ENCODE measurements around the gene COQ3.

The COQ3 gene

DNA sequence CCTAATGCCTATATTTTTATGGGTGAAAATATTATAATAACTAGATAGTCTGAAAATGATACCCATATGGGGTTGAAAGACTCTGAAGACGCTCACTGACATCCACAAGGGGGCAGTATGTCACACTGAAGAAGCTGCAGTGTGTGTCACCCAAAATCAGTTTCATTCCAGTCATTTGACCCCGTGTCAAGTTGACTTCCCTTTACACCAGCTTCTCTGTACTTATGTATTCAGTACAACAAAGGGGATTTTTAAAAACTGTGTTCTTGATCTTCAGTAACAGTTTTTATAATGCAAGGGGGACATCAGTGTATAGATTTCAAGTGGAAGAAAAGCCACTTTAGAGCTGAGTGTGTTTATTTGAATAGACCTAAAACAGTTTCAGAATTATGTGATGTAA, 63.8 kb downstream of the COQ3 start:
- Mint-ChIP-seq H3K4me3 (no peak overlapping the region), H3K4me1 (ENCODE audit: low read depth) (peaks cover 5% of the 10 kb centered on the region), H3K27me3 (ENCODE audit: low read depth) (peaks cover 6% of the 10 kb centered on the region), H3K27ac (no peak overlapping the region), H3K9me3 (no peaks in the 10 kb centered on the region), H3K36me3 (ENCODE audit: low read depth) (no peaks in the 10 kb centered on the region)

DNA sequence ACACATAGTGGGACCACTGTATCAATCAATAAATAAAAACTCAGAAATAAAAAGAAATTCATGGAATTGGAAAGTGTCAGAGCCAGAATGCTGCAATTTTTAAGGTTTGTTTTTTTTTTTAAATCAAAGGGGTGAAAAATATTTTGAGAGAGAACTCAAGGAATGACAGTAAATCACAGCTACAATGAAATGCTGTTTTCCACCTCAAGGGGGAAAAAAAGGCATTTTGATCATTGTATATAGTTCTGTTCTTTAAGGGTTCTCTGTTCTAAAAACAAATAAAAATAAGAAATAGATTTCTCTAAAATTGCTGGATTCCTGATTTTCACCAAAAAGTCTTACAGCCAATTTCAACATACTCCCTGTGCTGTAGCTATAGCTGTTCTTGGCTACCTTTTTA, 69.0 kb downstream of the COQ3 start:
- peaks cover 1% of the 10 kb centered on the region for H3K4me1 Mint-ChIP-seq (ENCODE audit: low read depth)
- H3K9me3 Mint-ChIP-seq, result no peaks in the 10 kb centered on the region
- H3K27me3 Mint-ChIP-seq (ENCODE audit: low read depth), result peaks cover 5% of the 10 kb centered on the region
- H3K4me3 Mint-ChIP-seq, result no peak overlapping the region
- no peaks in the 10 kb centered on the region for H3K36me3 Mint-ChIP-seq (ENCODE audit: low read depth)
- H3K27ac Mint-ChIP-seq, result no peak overlapping the region

Data from T-helper 1 cell treated with Interleukin-12 subunit alpha and Interleukin-12 subunit beta and Interleukin-4 antibody, amounts not matched to agents 30 μg/mL and 1 μg/mL, for 36 hours (primary cell).